Measurements from ENCODE around the gene EPPIN.
"Not testable (repeated sequence)": the region's sequence is repeated elsewhere in the genome, so short reads cannot be mapped to it uniquely, and the experiment has no call there.

The EPPIN gene

DNA sequence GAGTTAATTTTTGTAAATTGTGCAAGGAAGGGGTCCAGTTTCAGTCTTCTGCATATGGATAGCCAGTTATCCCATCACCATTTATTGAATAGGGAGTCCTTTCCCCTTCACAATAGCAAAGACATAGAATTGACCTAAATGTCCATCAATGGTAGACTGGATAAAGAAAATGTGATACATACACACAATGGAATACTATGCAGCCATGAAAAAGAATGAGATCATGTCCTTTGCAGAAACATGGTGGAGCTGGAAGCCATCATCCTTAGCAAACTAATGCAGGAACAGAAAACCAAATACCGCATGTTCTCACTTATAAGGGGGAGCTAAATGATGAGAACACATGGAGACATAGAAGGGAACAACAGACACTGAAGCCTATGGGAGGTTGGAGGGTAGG is 22.4 kb upstream of the EPPIN start:
- not testable (repeated sequence) for H3K4me1 ChIP-seq (ENCODE audit: insufficient read depth, low read length); H3K36me3 ChIP-seq (ENCODE audit: insufficient read depth, low read length); H2AFZ ChIP-seq (ENCODE audit: low read depth, low read length); H3K4me3 ChIP-seq (ENCODE audit: low read length); H3K27me3 ChIP-seq (ENCODE audit: insufficient read depth, low read length); H3K9me3 ChIP-seq (ENCODE audit: low read length)

GRCh38 chr20:45564760-45565276 is 17.6 kb upstream of the EPPIN start:
- Histone ChIP-seq H3K27me3 (ENCODE audit: insufficient read depth, low read length) (peaks cover 11% of the 10 kb centered on the region), H3K4me1 (ENCODE audit: insufficient read depth, low read length) (no peaks in the 10 kb centered on the region), H2AFZ (ENCODE audit: low read depth, low read length) (no peak overlapping the region), H3K36me3 (ENCODE audit: insufficient read depth, low read length) (no peaks in the 10 kb centered on the region), H3K9me3 (ENCODE audit: low read length) (peaks cover 1% of the 10 kb centered on the region), H3K4me3 (ENCODE audit: low read length) (no peak overlapping the region)

GRCh38 chr20:45555198-45555597 is 8.0 kb upstream of the EPPIN start:
- Histone ChIP-seq H3K27me3 (ENCODE audit: insufficient read depth, low read length) (no peaks in the 10 kb centered on the region), H2AFZ (ENCODE audit: low read depth, low read length) (no peak overlapping the region), H3K4me1 (ENCODE audit: insufficient read depth, low read length) (no peaks in the 10 kb centered on the region), H3K9me3 (ENCODE audit: low read length) (no peaks in the 10 kb centered on the region), H3K4me3 (ENCODE audit: low read length) (no peak overlapping the region), H3K36me3 (ENCODE audit: insufficient read depth, low read length) (no peaks in the 10 kb centered on the region)

DNA sequence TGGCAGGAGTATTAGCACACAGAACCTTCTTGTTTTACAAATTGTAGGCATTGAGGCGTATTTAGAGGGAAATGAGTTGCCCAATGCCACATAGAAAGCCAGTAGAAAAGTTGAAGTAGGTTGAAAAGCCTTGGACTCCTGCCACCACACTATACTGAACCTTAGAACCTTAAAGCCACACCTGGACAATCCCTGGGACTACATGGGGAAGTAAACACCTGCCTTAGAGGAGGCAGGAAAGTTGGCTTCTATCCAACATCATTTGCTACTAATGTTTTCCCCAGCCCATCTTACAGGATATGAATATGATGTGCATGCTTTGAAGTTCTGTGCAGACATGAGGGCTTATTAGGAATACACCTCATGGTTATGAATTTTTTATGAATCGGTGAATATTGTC is 5.3 kb upstream of the EPPIN start:
- no peak overlapping the region for H2AFZ ChIP-seq (ENCODE audit: low read depth, low read length)
- H3K27me3 ChIP-seq (ENCODE audit: insufficient read depth, low read length), result peaks cover 4% of the 10 kb centered on the region
- no peaks in the 10 kb centered on the region for H3K4me1 ChIP-seq (ENCODE audit: insufficient read depth, low read length)
- no peak overlapping the region for H3K4me3 ChIP-seq (ENCODE audit: low read length)
- no peaks in the 10 kb centered on the region for H3K36me3 ChIP-seq (ENCODE audit: insufficient read depth, low read length)
- H3K9me3 ChIP-seq (ENCODE audit: low read length), result no peaks in the 10 kb centered on the region

DNA sequence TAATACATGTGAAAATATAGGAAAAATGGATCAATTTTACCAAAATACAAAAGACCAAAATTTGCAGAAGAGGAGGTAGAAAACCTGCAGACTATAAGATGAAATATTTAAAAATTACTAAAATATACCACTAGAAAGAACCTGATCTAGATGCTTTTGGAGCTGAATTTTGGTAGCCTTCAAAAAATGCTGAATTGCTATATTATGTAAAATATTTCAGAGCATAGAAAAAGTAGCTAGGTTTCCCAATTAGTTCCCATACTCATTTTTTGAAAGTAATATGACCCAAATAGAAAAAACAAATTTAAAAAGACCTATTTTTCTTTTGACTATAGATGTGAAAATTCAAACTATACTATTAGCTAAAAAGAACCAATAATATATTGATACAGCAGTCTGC is 3.6 kb upstream of the EPPIN start:
- no peak overlapping the region for H2AFZ ChIP-seq (ENCODE audit: low read depth, low read length)
- H3K36me3 ChIP-seq (ENCODE audit: insufficient read depth, low read length), result no peaks in the 10 kb centered on the region
- H3K4me1 ChIP-seq (ENCODE audit: insufficient read depth, low read length), result no peaks in the 10 kb centered on the region
- no peak overlapping the region for H3K4me3 ChIP-seq (ENCODE audit: low read length)
- H3K9me3 ChIP-seq (ENCODE audit: low read length), result no peaks in the 10 kb centered on the region
- peaks cover 7% of the 10 kb centered on the region for H3K27me3 ChIP-seq (ENCODE audit: insufficient read depth, low read length)

DNA sequence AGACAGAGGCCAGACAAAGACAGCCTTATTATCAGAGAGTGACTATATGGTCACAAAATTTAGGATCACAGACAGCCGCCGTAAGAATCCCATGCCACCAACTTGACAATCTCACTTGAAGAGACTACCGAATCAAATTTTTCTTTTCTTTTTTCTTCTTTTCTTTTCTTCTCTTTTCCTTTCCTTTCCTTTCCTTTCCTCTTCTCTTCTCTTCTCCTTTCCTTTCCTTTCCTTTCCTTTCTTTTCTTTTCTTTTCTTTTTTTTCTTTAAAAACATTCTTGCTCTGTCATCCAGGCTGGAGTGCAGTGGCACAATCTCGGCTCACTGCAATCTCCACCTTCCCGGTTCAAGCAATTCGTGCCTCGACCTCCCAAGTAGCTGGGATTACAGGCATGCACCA is 1.2 kb upstream of the EPPIN start:
- Histone ChIP-seq H3K9me3 (ENCODE audit: low read length) (no peaks in the 10 kb centered on the region), H2AFZ (ENCODE audit: low read depth, low read length) (no peak overlapping the region), H3K36me3 (ENCODE audit: insufficient read depth, low read length) (no peaks in the 10 kb centered on the region), H3K27me3 (ENCODE audit: insufficient read depth, low read length) (peaks cover 7% of the 10 kb centered on the region), H3K4me1 (ENCODE audit: insufficient read depth, low read length) (no peaks in the 10 kb centered on the region), H3K4me3 (ENCODE audit: low read length) (no peak overlapping the region)

GRCh38 chr20:45545754-45546453 is 1.3 kb downstream of the EPPIN start:
- H3K4me1 ChIP-seq (ENCODE audit: insufficient read depth, low read length), result no peaks in the 10 kb centered on the region
- H3K36me3 ChIP-seq (ENCODE audit: insufficient read depth, low read length), result no peaks in the 10 kb centered on the region
- H2AFZ ChIP-seq (ENCODE audit: low read depth, low read length), result no peak overlapping the region
- H3K4me3 ChIP-seq (ENCODE audit: low read length), result no peak overlapping the region
- no peaks in the 10 kb centered on the region for H3K9me3 ChIP-seq (ENCODE audit: low read length)
- H3K27me3 ChIP-seq (ENCODE audit: insufficient read depth, low read length), result peaks cover 7% of the 10 kb centered on the region

DNA sequence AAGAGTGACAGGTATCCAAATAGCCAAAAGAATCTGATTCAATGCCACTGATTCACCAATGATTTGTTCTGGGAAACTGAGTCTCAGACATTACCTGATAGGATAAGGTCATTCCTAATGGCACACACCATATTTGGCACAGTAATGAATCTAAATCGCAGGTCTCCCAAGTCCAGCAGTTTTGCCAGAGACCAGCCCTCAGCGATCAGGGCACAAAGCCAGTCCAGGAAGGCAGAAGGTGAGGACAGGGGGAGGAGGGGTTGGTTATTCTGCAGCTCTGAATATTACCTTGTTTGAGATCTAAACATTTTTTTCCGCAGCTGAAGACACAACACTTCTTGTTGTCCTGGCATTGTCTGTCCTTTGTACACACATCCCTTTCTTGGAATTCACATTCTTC is 1.9 kb downstream of the EPPIN start:
- Histone ChIP-seq H3K9me3 (ENCODE audit: low read length) (no peaks in the 10 kb centered on the region), H3K4me1 (ENCODE audit: insufficient read depth, low read length) (no peaks in the 10 kb centered on the region), H2AFZ (ENCODE audit: low read depth, low read length) (no peak overlapping the region), H3K36me3 (ENCODE audit: insufficient read depth, low read length) (no peaks in the 10 kb centered on the region), H3K27me3 (ENCODE audit: insufficient read depth, low read length) (peaks cover 7% of the 10 kb centered on the region), H3K4me3 (ENCODE audit: low read length) (no peak overlapping the region)

GRCh38 chr20:45539382-45539781 is 7.8 kb downstream of the EPPIN start, which contains the start of gene WFDC6:
Gene WFDC6 (minus strand): TSS chr20:45539482. CDS start chr20:45539407, 75 bp downstream.
- no peaks in the 10 kb centered on the region for H3K27me3 ChIP-seq (ENCODE audit: insufficient read depth, low read length)
- no peak within 1 kb of the TSS for H3K4me3 ChIP-seq (ENCODE audit: low read length)
- H3K9me3 ChIP-seq (ENCODE audit: low read length), result no peaks in the 10 kb centered on the region
- no peaks in the 10 kb centered on the region for H3K4me1 ChIP-seq (ENCODE audit: insufficient read depth, low read length)
- no peaks in the 10 kb centered on the region for H3K36me3 ChIP-seq (ENCODE audit: insufficient read depth, low read length)
- H2AFZ ChIP-seq (ENCODE audit: low read depth, low read length), result no peak within 1 kb of the TSS

DNA sequence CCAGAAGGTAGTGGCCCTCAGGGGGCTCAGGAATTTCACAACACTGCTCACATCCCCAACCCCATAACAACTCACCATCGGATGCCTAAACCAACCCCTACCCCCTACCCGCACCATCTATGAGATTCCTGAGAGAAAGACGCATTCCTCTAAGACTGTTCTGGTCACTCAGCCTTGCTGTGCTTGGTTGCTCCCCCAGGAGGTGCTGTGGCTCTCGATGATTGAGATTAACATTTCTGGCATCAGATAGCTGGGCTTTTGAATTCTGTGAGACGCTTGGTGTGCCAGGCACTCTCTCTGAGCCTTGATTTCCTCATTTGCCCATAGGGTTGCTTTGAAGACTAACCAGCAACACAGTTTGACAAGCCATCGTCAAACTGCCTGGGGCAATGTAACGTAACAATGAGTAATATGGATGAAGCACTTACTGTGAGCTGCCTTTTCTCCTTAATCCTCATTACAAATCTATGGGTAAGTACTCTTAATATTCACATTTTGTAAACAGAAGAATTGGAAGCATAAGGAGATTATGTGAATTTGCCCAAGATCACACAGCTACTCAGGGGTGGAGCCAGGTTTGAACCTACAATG is 8.9 kb downstream of the EPPIN start:
- H3K4me3 ChIP-seq (ENCODE audit: low read length), result no peak overlapping the region
- no peaks in the 10 kb centered on the region for H3K36me3 ChIP-seq (ENCODE audit: insufficient read depth, low read length)
- no peak overlapping the region for H2AFZ ChIP-seq (ENCODE audit: low read depth, low read length)
- H3K27me3 ChIP-seq (ENCODE audit: insufficient read depth, low read length), result no peaks in the 10 kb centered on the region
- no peaks in the 10 kb centered on the region for H3K4me1 ChIP-seq (ENCODE audit: insufficient read depth, low read length)
- no peaks in the 10 kb centered on the region for H3K9me3 ChIP-seq (ENCODE audit: low read length)

GRCh38 chr20:45527294-45527693 is 19.9 kb downstream of the EPPIN start:
- Histone ChIP-seq H2AFZ (ENCODE audit: low read depth, low read length) (no peak overlapping the region), H3K4me1 (ENCODE audit: insufficient read depth, low read length) (no peaks in the 10 kb centered on the region), H3K4me3 (ENCODE audit: low read length) (no peak overlapping the region), H3K27me3 (ENCODE audit: insufficient read depth, low read length) (no peaks in the 10 kb centered on the region), H3K9me3 (ENCODE audit: low read length) (no peaks in the 10 kb centered on the region), H3K36me3 (ENCODE audit: insufficient read depth, low read length) (no peaks in the 10 kb centered on the region)

GRCh38 chr20:45523821-45524220 is 23.4 kb downstream of the EPPIN start:
- no peaks in the 10 kb centered on the region for H3K36me3 ChIP-seq (ENCODE audit: insufficient read depth, low read length)
- no peaks in the 10 kb centered on the region for H3K4me1 ChIP-seq (ENCODE audit: insufficient read depth, low read length)
- H3K9me3 ChIP-seq (ENCODE audit: low read length), result no peaks in the 10 kb centered on the region
- H3K4me3 ChIP-seq (ENCODE audit: low read length), result no peak overlapping the region
- no peak overlapping the region for H2AFZ ChIP-seq (ENCODE audit: low read depth, low read length)
- H3K27me3 ChIP-seq (ENCODE audit: insufficient read depth, low read length), result no peaks in the 10 kb centered on the region

GRCh38 chr20:45518282-45518681 is 28.9 kb downstream of the EPPIN start:
- Histone ChIP-seq H3K4me1 (ENCODE audit: insufficient read depth, low read length) (no peaks in the 10 kb centered on the region), H3K36me3 (ENCODE audit: insufficient read depth, low read length) (no peaks in the 10 kb centered on the region), H3K27me3 (ENCODE audit: insufficient read depth, low read length) (peaks cover 3% of the 10 kb centered on the region), H2AFZ (ENCODE audit: low read depth, low read length) (no peak overlapping the region), H3K9me3 (ENCODE audit: low read length) (no peaks in the 10 kb centered on the region), H3K4me3 (ENCODE audit: low read length) (no peak overlapping the region)

Data from neuron (in vitro differentiated cells).